Measurements from ENCODE around the gene MEN1. TPM values are rescaled to one million over a fixed set of nuclear protein-coding genes. Genes with fewer than 3 reads are reported as not detected.

The MEN1 gene
- total RNA-seq, 1 experiment from 2014 or later, result 54.5 TPM

DNA sequence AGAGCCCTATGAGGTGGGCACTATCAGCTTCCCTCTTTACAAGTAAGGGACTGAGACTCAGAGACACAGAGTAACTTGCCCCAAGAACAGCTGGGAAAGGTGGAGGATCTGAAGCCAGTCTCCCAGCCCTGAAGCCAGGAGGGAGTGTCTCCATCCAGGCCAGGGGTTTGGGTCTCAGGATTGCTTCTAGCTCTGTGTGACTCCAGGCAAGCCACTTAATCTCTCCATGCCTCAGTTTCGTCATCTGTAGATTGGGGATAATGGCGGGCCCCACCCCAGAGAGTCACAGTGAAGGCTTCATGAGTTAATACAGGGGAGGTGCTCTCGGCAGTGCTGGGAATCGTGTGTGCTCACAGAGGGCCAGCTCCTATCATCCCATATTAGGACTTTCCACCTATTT lies 17.9 kb downstream of the MEN1 start:
- BruUV-seq (replicated peaks), result no TSS peak
- ChIA-PET CTCF (no interaction called here), POLR2A (interaction anchor here (1.1 kb wide), 1 partner anchor 35 kb away, joined by 3 read pairs; no protein-coding TSS in a partner anchor)
- no peaks in the 10 kb centered on the region for H3K4me1 ChIP-seq (ENCODE audit: control insufficient read depth, insufficient read depth, low read length)
- H3K4me3 ChIP-seq (ENCODE audit: low read depth in 2 of 2, low read length in 2 of 2), result no peak overlapping the region
- no peaks in the 10 kb centered on the region for H3K27me3 ChIP-seq (ENCODE audit: control insufficient read depth, insufficient read depth, low read length)
- H3K27ac ChIP-seq (ENCODE audit: low read length), result no peak overlapping the region
- in situ Hi-C loops (cut with HindIII; ENCODE audit: low pct_unique_long_range_greater_than_20kb, low sequenced_read_pairs), result no loop called here
- H3K9me3 ChIP-seq (ENCODE audit: control insufficient read depth, insufficient read depth, low read depth, low read length), result no peaks in the 10 kb centered on the region
- ATAC-seq (no peak), DNase-seq (ENCODE audit: low read depth, low spot score) (no peak)
- no peaks in the 10 kb centered on the region; the same call in 1 of the 2 replicates for H3K36me3 ChIP-seq (ENCODE audit: control insufficient read depth, insufficient read depth, low read length)
- intact Hi-C loops (cut with micrococcal nuclease; ENCODE audit: unreplicated experiment), result no loop called here
- no peak for TF ChIP-seq REST (IDR thresholded peaks at IDR 0.05; ENCODE audit: insufficient read depth in 1 of 2, low read depth in 2 of 2, low read length in 1 of 2)
- no peak for TF ChIP-seq SIN3A (IDR thresholded peaks at IDR 0.05; ENCODE audit: borderline replicate concordance, insufficient read depth, low read depth, low read length)
- TF ChIP-seq CTCF (IDR thresholded peaks at IDR 0.05), result no peak
- no peak for TF ChIP-seq TCF7L2 (IDR thresholded peaks at IDR 0.05; ENCODE audit: low read depth, low read length)

DNA sequence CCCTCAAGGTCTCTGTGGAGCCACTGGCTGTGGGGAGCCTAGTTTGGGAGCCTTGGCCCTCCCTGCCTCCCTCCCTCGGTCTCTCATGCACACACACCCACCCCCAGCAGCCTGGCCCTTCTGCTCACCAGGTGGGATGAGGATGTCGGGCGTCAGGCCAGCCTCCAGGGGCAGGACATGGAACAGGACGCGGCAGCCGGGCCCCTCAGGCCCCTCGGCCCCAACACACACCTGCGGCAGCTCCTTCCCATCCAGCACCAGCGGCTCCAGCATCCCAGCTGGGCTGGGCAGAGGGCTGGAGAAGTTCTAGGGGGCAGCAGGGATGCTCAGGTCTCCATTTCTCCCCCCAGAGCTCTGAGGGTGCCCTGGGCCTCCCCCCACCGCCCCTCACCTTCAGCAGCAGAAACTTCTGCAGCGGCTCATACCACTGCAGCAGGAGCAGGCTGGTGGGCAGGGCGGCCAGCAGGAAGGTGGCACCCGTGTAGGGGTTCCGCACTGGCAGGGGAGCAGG lies 18.5 kb downstream of the MEN1 start:
- no peak overlapping the region for H3K4me3 ChIP-seq (ENCODE audit: low read depth in 2 of 2, low read length in 2 of 2)
- intact Hi-C loops (cut with micrococcal nuclease; ENCODE audit: unreplicated experiment) (no loop called here), in situ Hi-C loops (cut with HindIII; ENCODE audit: low pct_unique_long_range_greater_than_20kb, low sequenced_read_pairs) (no loop called here)
- ChIA-PET CTCF (interaction anchor here (0.6 kb wide), 2 partner anchors 10 to 374 kb away, joined by 3 to 9 read pairs; no protein-coding TSS in a partner anchor), POLR2A (interaction anchor here (1.1 kb wide), 2 partner anchors 13 to 35 kb away, joined by 3 to 5 read pairs; partner anchors contain the start of gene SF1)
- no peak overlapping the region for H3K27ac ChIP-seq (ENCODE audit: low read length)
- no peaks in the 10 kb centered on the region for H3K4me1 ChIP-seq (ENCODE audit: control insufficient read depth, insufficient read depth, low read length)
- no TSS peak for BruUV-seq (replicated peaks)
- H3K9me3 ChIP-seq (ENCODE audit: control insufficient read depth, insufficient read depth, low read depth, low read length), result no peaks in the 10 kb centered on the region
- H3K27me3 ChIP-seq (ENCODE audit: control insufficient read depth, insufficient read depth, low read length), result no peaks in the 10 kb centered on the region
- H3K36me3 ChIP-seq (ENCODE audit: control insufficient read depth, insufficient read depth, low read length), result no peaks in the 10 kb centered on the region
- TF ChIP-seq POLR2AphosphoS5 (IDR thresholded peaks at IDR 0.05; ENCODE audit: low read depth, low read length) (no peak), SIN3A (IDR thresholded peaks at IDR 0.05; ENCODE audit: borderline replicate concordance, insufficient read depth, low read depth, low read length) (no peak), CTCF (IDR thresholded peaks at IDR 0.05) (no peak), TCF7L2 (IDR thresholded peaks at IDR 0.05; ENCODE audit: low read depth, low read length) (no peak), REST (IDR thresholded peaks at IDR 0.05; ENCODE audit: insufficient read depth in 1 of 2, low read depth in 2 of 2, low read length in 1 of 2) (no peak)
- no peak for ATAC-seq
- DNase-seq (ENCODE audit: low read depth, low spot score), result no peak

All from Panc1 (cell line).